GM12892 (cell line): ENCODE data around the gene RNF126.

ENCODE experiments used
- POLR2A ChIP-seq: IDR thresholded peaks from 2 replicates; pipeline ENCODE4 v1.6.1; 2011; ENCODE audit warnings: low read depth, low read length, control low read depth
- POLR2AphosphoS5 ChIP-seq: IDR thresholded peaks from 2 replicates; pipeline ENCODE4 v1.6.1; 2011; ENCODE audit warnings: low read depth, low read length, control low read depth
- TAF1 ChIP-seq: IDR thresholded peaks from 2 replicates; pipeline ENCODE4 v1.6.1; 2011; ENCODE audit warnings: low read depth, mild to moderate bottlenecking, control low read depth, low read length, borderline replicate concordance

- TF ChIP-seq POLR2A (no peak), POLR2AphosphoS5 (no peak), TAF1 (no peak)
Measured at GRCh38 chr19:618674-619285, 44.2 kb downstream of the RNF126 start.
